Inferior parietal cortex (tissue), 1 donor: ENCODE data around the gene RGS7.
"Not testable (repeated sequence)": the region's sequence is repeated elsewhere in the genome, so short reads cannot be mapped to it uniquely, and the experiment has no call there.

Source experiments
- DNase-seq: peaks from one replicate; pipeline ENCODE4 v3.0.0-alpha.2; 2016; ENCODE audit errors: extremely low spot score

Gene RGS7

GRCh38 chr1:241140670-241141069 is 216.3 kb downstream of the RGS7 start:
- no peak for DNase-seq

GRCh38 chr1:241139047-241139446 is 218.0 kb downstream of the RGS7 start:
- DNase-seq, result no peak

DNA sequence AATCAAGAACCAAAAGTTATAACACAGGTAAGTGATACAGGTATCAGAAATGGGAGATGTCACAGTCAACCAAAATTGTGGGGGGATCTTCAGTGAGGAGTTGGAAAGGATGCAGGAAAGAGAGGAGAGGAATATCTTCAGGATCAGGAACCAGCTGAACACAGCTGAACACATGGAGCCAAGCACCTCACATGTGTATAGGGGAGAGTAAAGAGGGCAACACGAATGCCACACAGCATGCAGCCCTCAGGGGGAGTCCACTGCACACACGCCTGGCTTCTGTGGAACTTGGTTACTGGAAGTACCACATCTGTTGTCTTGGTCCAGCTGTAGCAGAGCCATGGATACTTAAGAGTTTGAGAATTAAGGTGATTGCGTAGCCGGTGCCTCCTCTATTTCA is 218.8 kb downstream of the RGS7 start:
- no peak for DNase-seq

DNA sequence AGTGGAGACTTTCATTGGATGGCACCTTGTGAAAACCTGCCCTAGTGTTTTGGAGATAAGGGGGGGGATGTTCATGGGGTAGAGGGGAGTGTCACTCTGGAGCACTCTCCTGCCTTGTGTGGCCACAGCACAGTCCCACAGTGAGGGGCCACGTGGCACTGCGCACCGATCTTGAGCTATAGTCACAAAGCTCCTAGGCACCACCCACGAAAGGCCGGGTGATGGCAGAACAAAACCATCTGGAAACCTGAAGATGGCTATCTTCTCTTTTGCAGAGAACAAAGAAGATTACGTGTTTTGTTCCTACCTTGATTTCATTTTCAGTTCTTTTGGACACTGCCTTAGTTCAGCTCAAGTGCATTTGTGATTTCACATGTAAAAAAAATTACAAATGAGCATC is 220.6 kb downstream of the RGS7 start:
- DNase-seq, result no peak

- no peak for DNase-seq
These were observed 225.3 kb downstream of the RGS7 start for GRCh38 chr1:241131636-241132194.

DNA sequence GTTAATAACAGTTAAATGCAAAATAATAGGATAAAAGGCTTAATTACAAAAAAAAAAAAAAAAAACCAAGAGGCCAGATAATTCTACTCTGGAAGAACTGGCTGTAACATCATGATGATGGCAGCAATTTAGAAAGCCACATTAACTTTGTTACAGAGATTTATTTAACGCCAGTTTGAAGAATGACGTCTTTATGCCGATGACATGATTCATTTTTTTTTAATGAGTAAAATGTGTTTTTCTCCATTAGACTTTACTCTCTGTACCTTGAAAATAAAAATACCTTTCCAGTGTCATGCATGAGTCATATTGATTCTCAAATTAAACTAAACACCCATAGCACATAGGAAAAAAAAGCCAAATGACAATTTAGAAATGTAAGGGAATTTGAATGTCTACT is 226.1 kb downstream of the RGS7 start:
- DNase-seq, result no peak

GRCh38 chr1:241129207-241129960 is 227.6 kb downstream of the RGS7 start:
- no peak for DNase-seq

GRCh38 chr1:241125286-241125685 is 231.7 kb downstream of the RGS7 start:
- DNase-seq, result no peak

DNA sequence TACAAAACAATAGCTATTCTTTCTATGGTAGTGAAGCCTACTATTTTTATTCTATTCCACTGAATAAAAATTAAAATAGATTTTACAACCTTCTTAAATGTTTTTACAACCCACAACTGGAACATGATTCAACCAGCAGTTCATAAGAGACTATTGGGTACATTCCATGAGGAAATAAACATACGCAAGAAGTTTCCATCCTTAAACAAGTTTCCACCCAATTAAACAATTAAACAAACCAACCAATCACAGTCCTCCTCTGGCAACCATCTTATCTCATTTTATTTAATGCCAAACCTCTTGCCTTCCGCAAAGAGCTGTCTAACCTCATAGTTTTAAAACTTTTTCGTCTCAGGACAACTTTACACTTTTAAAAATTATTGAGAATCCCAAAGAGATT is 239.0 kb downstream of the RGS7 start:
- DNase-seq, result no peak

DNA sequence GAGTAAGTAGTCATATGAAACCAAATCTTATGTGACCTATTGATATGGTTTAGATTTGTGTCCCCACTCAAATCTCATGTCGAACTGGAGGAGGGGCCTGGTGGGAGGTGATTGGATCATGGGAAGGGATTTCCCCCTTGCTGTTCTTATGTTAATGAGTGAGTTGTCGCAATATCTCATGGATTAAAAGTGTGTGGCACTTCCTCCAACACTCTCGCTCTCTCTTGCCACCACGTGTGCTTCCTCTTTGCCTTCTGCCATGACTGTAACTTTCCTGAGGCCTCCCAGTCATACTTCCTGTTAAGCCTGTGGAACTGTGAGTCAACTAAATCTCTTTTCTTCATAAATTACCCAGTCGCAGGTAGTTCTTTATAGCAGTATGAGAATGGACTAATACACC is 241.2 kb downstream of the RGS7 start:
- DNase-seq, result no peak

DNA sequence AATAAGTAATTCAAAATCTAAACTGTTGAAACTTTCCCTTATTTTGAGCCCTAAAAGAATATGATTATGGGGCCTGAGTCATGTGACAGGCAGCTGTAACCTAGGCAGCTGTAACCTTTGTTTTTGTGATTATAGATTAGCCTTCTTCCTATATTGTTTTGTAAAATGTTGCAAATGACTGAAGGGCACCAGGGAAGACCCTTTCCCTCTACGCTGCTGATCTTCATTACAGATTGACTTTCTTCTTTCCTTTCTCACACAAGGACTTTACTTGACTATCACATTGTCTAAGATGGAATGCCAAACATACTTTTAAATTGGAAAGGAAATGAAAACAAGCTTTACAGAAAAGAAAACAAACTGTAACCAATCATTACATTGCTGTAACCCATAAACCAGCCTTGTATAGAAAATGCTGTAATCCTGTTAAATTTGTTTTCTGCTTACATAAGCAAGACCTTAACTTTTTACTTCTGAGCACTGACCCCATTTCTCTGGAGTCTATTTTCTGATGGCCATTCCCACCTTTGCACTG is 242.2 kb downstream of the RGS7 start:
- DNase-seq, result no peak

GRCh38 chr1:241113557-241113956 is 243.4 kb downstream of the RGS7 start:
- DNase-seq, result no peak

DNA sequence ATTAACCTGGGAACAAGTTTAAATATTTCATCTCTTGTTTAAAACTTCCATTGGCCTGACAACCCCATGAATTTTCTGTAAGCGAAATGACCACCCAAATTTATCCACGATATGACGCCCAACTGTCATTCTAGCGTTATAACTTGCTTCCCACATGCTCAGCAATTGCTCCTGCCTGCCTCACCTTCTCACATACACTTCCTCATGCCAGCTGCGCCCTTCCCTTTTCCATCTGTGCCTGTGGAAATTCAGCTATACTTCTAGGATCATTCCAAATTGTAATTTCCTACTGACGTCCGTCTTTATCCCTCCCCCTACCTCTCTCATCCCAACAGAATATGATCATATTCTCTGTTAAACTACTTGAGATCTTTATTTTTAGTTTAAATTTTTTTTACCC is 248.0 kb downstream of the RGS7 start:
- DNase-seq, result no peak

DNA sequence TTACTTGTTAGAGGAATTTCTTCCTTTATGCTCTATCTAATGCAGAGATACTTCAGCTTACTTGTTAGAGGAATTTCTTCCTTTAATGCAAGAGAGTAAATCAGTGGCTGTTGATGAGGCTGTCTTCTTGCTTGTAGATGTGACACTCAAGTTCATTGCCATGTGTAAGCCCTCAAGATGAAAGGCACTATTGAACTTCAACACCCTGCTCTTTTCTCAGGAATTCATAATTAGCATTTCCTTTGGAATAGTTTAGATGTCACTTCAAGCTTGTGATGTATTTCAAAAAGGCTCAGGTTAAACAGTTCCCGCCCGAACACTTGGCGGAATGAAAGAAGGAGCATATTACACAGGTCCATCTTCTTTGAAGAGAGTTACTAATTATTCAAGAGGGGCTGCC is 251.9 kb downstream of the RGS7 start:
- DNase-seq, result no peak

- DNase-seq, result no peak
These were observed 254.3 kb downstream of the RGS7 start for GRCh38 chr1:241102664-241103063.

DNA sequence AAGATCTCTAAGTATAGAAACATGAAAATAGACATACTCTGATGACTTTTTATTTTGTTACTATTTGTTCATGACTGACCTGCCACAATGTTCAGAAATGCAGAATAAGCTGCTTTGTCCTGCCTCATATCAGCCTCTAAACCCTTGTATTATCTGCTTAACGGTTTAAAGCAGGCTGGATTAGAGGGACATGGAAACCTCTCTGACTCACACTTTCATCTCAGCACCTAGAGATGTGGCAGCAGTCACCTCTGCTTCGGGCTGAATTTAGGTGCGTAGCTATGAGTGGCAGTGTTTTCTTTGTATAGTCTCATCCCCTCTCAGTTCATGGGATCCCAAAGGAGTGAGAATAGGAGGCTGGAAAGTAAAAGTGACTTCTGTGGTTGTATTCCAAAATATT is 255.4 kb downstream of the RGS7 start:
- DNase-seq, result peak; percentile 16

- no peak for DNase-seq
These were observed 259.5 kb downstream of the RGS7 start for GRCh38 chr1:241097479-241097878.

GRCh38 chr1:241096982-241097381 is 260.0 kb downstream of the RGS7 start:
- no peak for DNase-seq

DNA sequence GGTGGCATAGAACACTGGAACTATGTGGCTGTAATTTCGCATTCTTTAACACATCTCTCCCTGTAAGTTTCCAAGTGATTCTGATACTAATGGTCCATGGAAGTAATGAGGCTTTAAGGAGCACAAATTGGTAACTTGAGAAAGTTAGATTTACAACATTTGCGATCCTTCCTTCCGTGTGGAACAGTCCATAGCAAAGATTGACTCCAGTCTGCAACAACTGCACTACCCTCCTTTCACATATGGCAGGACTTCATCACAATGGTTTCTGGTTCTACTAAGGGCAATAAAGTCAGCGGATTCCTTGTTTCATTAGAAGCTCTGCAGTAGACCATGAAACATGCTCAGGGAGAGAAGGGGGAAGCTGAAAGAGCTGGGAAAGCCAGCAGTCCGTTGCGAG is 261.2 kb downstream of the RGS7 start:
- DNase-seq, result no peak

DNA sequence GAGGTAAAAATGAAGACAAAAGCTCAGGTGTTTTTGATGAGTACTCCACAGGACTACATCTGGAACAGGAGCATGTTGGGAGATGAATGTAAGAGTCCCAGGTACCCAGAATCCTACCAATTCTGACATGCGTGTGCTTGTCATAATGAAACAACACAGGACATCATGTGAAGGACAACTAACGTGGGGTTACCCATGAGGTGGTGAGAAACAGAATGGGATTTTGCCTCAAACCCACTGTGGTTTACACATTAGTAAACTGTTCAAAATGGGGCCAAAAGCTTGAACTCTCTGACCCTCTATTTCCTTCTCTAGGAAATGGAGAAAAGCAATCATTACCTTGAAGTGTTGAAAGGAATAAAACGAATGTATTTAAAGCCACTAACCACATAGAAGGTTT is 266.2 kb downstream of the RGS7 start:
- no peak for DNase-seq

- DNase-seq, result not testable (repeated sequence)
These were observed 267.9 kb downstream of the RGS7 start for GRCh38 chr1:241089066-241089465.

DNA sequence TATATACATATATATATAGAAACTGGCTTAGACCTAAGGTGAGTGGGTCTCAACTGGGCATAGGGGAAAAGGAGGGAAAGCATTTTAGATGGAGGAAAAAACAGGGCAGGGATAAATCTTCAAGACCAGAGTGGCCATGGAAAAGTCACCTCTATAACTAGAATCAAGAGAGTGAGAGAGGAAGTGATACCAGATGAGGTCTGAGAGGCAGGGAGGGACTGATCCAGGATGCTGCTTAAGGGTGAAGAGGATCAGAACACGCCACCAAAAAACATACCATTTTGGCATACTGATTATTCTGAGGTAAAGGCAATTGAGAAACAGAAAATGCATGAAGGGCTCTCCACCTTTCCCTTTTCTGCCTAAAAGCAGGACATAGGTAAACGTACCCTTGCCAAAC is 268.9 kb downstream of the RGS7 start:
- DNase-seq, result not testable (repeated sequence)

GRCh38 chr1:241086686-241087085 is 270.3 kb downstream of the RGS7 start:
- no peak for DNase-seq

- no peak for DNase-seq
These were observed 273.7 kb downstream of the RGS7 start for GRCh38 chr1:241083285-241083684.
